Spleen (tissue), 11 donors: ENCODE results near the gene SMAD7. TPM values are rescaled to one million over a fixed set of nuclear protein-coding genes. Genes with fewer than 3 reads are reported as not detected.

Source experiments
- DNase-seq: peaks from one replicate; pipeline ENCODE4 v3.0.0-alpha.2; 2020
- H3K27ac ChIP-seq, 8 donors: fragments of 200-600 bp; sonication (generic) in 7 of 8; 1 replicate in 4 of 8; 2 replicates in 4 of 8; pipeline versions ENCODE4 v1.5.0 to v1.8.0; 2016 to 2021; ENCODE audit warnings: inconsistent platforms in 4 of 8, mild to moderate bottlenecking in 4 of 8, moderate library complexity in 1 of 8
- H3K27me3 ChIP-seq, 7 donors: fragments of 200-600 bp; sonication (generic) in 6 of 7; replicated peaks in 1 of 7; 1 replicate in 4 of 7; 2 replicates in 3 of 7; pipeline versions ENCODE4 v1.5.0 to v1.8.0; 2016 to 2021; ENCODE audit warnings: inconsistent platforms in 3 of 7, mild to moderate bottlenecking in 1 of 7
- H3K36me3 ChIP-seq, 6 donors: fragments of 200-600 bp; sonication (generic) in 5 of 6; 1 replicate in 4 of 6; 2 replicates in 2 of 6; pipeline versions ENCODE4 v1.5.0 to v1.8.0; 2016 to 2021; ENCODE audit warnings: inconsistent platforms in 2 of 6
- H3K4me1 ChIP-seq, 6 donors: fragments of 200-600 bp; sonication (generic) in 5 of 6; 1 replicate in 3 of 6; 2 replicates in 3 of 6; pipeline versions ENCODE4 v1.5.0 to v1.8.0; 2016 to 2021; ENCODE audit warnings: inconsistent platforms in 3 of 6
- H3K4me3 ChIP-seq, 8 donors: fragments of 200-600 bp; sonication (generic) in 7 of 8; 1 replicate in 4 of 8; 2 replicates in 4 of 8; pipeline versions ENCODE4 v1.5.0 to v1.8.0; 2016 to 2021; ENCODE audit warnings: inconsistent platforms in 4 of 8, mild to moderate bottlenecking in 4 of 8, moderate library complexity in 2 of 8
- H3K9me3 ChIP-seq, 8 donors: fragments of 200-600 bp; sonication (generic) in 7 of 8; 1 replicate in 4 of 8; 2 replicates in 4 of 8; pipeline versions ENCODE4 v1.5.0 to v1.8.0; 2016 to 2021; ENCODE audit warnings: inconsistent platforms in 4 of 8
- CTCF ChIP-seq, 11 experiments: fragments of 200-600 bp in 7 of 11; fragments of 450-650 bp in 4 of 11; sonication (generic) in 4 of 11; IDR thresholded peaks in 8 of 11; conservative IDR thresholded peaks in 3 of 11; 1 replicate in 7 of 11; 2 replicates in 4 of 11; pipeline versions ENCODE4 v1.4.0 to v1.8.0; 2016 to 2021; ENCODE audit warnings: antibody characterized with exemption in 11 of 11, inconsistent platforms in 4 of 11, mild to moderate bottlenecking in 1 of 11
- POLR2A ChIP-seq, 3 donors: fragments of 450-650 bp; IDR thresholded peaks; one replicate each; pipeline ENCODE4 v1.5.1; 2017; ENCODE audit warnings: antibody characterized with exemption in 3 of 3, mild to moderate bottlenecking in 1 of 3
- POLR2AphosphoS5 ChIP-seq, 3 donors: sonication (generic); formaldehyde crosslinking; IDR thresholded peaks; one replicate each; pipeline ENCODE4 v1.5.1; 2017; ENCODE audit warnings: antibody characterized with exemption in 3 of 3
- WGBS, 5 donors: extraction: QIAGEN DNeasy Blood & Tissue Kit in 3 of 5; methylation state at CpG; one replicate each; pipeline versions ENCODE4 v1.1.5 to v1.1.7; 2013 to 2018; 5-methylcytosine and 5-hydroxymethylcytosine counted together
- intact Hi-C: fragments of 100-400 bp; cut with DNase I; formaldehyde crosslinking; loops from one replicate; pipeline ENCODE4 v1.15.0; 2023; ENCODE audit warnings: low total_unique reads
- polyA plus RNA-seq, 3 donors: library from polyadenylated mRNA; stranded (reverse); fragments of 200-250 nt; gene quantifications; one replicate each; pipeline ENCODE4 v1.2.1, GENCODE V29; 2013
- total RNA-seq, 7 donors: library from RNA; depleted of rRNA in 3 of 7; stranded (reverse); fragments of >200 nt in 3 of 7; fragmentation: NEBNext Ultra II Directional in 4 of 7; extraction: Animal tissue kit (Norgen Biotek cat#: 25700) in 4 of 7; gene quantifications; one replicate each; pipeline versions ENCODE4 v1.1.0 to v1.2.1, GENCODE V29; 2016 to 2021
- donor health status: healthy with polysubstance abuse.
- donor health status: DM: no; HTN: no; CAD: no; lungs with moderate emphysema.
- donor health status: DM: no; HTN: no; CAD: no.
- donor health status: Bipolar disorder and iron deficiency.
- donor health status: healthy.
- donor health status: DM: no; HTN: no; CAD: no.
- donor health status: DM: yes; HTN: yes; CAD: no.

The SMAD7 gene
- total and polyA plus RNA-seq, 10 donors, result 2.5 to 21.2 (median 15.2) TPM

- no peak overlapping the region for H3K4me3 ChIP-seq
- no peaks in the 10 kb centered on the region for H3K27me3 ChIP-seq
- 88 to 94% (median 90%) methylated on average over 7 to 8 of the region's 8 CpGs for WGBS, 5 donors
- intact Hi-C loops, result no loop called here
- H3K27ac ChIP-seq, result no peak overlapping the region
- H3K9me3 ChIP-seq, result no peaks in the 10 kb centered on the region
- H3K36me3 ChIP-seq, result no peaks in the 10 kb centered on the region
- peaks cover 0 to 16% (median 5%) of the 10 kb centered on the region in 6 donors for H3K4me1 ChIP-seq
- TF ChIP-seq POLR2A (IDR thresholded peaks at IDR 0.05) (no peak), POLR2AphosphoS5 (IDR thresholded peaks at IDR 0.05) (no peak), CTCF (IDR thresholded peaks at IDR 0.05 in 8 of 11, conservative IDR thresholded peaks at IDR 0.05 in 3 of 11) (no peak)
- peak; percentile 38 for DNase-seq
These were observed 64.1 kb downstream of the SMAD7 start for GRCh38 chr18:48886520-48887293.

DNA sequence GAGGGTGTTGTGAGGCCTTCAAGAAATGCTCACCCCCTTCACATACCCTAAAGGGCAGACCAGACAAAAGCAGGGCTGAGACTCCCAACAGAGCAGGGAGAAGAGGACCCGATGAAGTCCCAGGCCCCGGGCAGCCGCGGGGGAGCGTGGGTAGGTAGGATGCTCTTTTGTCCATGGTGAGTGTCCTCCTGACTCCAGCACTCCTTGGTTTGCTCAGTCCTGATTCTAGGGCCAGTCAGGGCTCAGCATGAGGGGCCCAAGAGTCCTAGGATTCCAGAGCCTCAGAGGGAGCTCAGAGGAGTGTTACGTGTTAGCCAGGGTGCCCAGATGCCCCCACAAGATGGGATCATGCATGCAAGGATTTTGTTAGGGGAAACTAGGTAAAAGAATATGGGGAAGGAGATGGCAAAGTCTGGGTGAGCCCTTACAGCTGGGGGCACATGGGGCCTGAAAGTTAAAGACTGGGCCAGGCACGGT lies 64.8 kb downstream of the SMAD7 start:
- intact Hi-C loops, result no loop called here
- peak; percentile 51 for DNase-seq
- TF ChIP-seq POLR2A (IDR thresholded peaks at IDR 0.05), result no peak
- no peak for TF ChIP-seq CTCF (IDR thresholded peaks at IDR 0.05 in 8 of 11, conservative IDR thresholded peaks at IDR 0.05 in 3 of 11)
- no peak for TF ChIP-seq POLR2AphosphoS5 (IDR thresholded peaks at IDR 0.05)
- WGBS, 5 donors, result 84 to 98% (median 93%) methylated on average over 3 to 7 of the region's 7 CpGs
- Histone ChIP-seq H3K27ac (no peak overlapping the region), H3K36me3 (no peaks in the 10 kb centered on the region), H3K4me1 (peaks cover 0 to 16% (median 5%) of the 10 kb centered on the region in 6 donors), H3K27me3 (no peaks in the 10 kb centered on the region), H3K9me3 (no peaks in the 10 kb centered on the region), H3K4me3 (no peak overlapping the region)

GRCh38 chr18:48885266-48885923 lies 65.4 kb downstream of the SMAD7 start:
- no peak for TF ChIP-seq CTCF (IDR thresholded peaks at IDR 0.05 in 8 of 11, conservative IDR thresholded peaks at IDR 0.05 in 3 of 11)
- no peak for TF ChIP-seq POLR2AphosphoS5 (IDR thresholded peaks at IDR 0.05)
- TF ChIP-seq POLR2A (IDR thresholded peaks at IDR 0.05), result no peak
- no peaks in the 10 kb centered on the region for H3K27me3 ChIP-seq
- no peak overlapping the region for H3K27ac ChIP-seq
- intact Hi-C loops, result no loop called here
- peak; percentile 70 for DNase-seq
- no peaks in the 10 kb centered on the region for H3K9me3 ChIP-seq
- WGBS, 5 donors, result 91 to 97% (median 93%) methylated on average over 10 to 11 of the region's 11 CpGs
- H3K4me1 ChIP-seq, result peaks cover 0 to 16% (median 5%) of the 10 kb centered on the region in 6 donors
- H3K4me3 ChIP-seq, result no peak overlapping the region
- H3K36me3 ChIP-seq, result no peaks in the 10 kb centered on the region

GRCh38 chr18:48884771-48885170 lies 66.0 kb downstream of the SMAD7 start:
- peak; percentile 24 for DNase-seq
- Histone ChIP-seq H3K4me3 (no peak overlapping the region), H3K27me3 (no peaks in the 10 kb centered on the region), H3K27ac (no peak overlapping the region), H3K9me3 (no peaks in the 10 kb centered on the region), H3K4me1 (peaks cover 0 to 16% (median 3%) of the 10 kb centered on the region in 6 donors), H3K36me3 (no peaks in the 10 kb centered on the region)
- TF ChIP-seq POLR2A (IDR thresholded peaks at IDR 0.05) (no peak), POLR2AphosphoS5 (IDR thresholded peaks at IDR 0.05) (no peak), CTCF (IDR thresholded peaks at IDR 0.05 in 8 of 11, conservative IDR thresholded peaks at IDR 0.05 in 3 of 11) (no peak)
- intact Hi-C loops, result no loop called here
- 76 to 86% (median 85%) methylated on average over 4 of the region's 4 CpGs for WGBS, 5 donors
